Chondrocyte (in vitro differentiated cells): Measurements from ENCODE around the gene FAM43A. TPM values are rescaled to one million over a fixed set of nuclear protein-coding genes. Genes with fewer than 3 reads are reported as not detected.

Experiments used
- DNase-seq: peaks from one replicate; pipeline ENCODE4 v3.0.0; 2021; ENCODE audit warnings: mixed read lengths, low spot score
- H3K27ac Mint-ChIP-seq: one replicate; pipeline ENCODE4 v1.8.0; 2021; ENCODE audit warnings: mild to moderate bottlenecking, moderate library complexity, mixed read lengths; ENCODE audit not compliant: unreplicated experiment
- H3K27me3 Mint-ChIP-seq: 2 replicates; pipeline ENCODE4 v1.8.0; 2021; ENCODE audit warnings: low read depth, mixed read lengths
- H3K36me3 Mint-ChIP-seq: 2 replicates; pipeline ENCODE4 v1.8.0; 2021; ENCODE audit warnings: low read depth, mixed read lengths
- H3K4me1 Mint-ChIP-seq: 2 replicates; pipeline ENCODE4 v1.8.0; 2021; ENCODE audit warnings: low read depth, mild to moderate bottlenecking, mixed read lengths
- H3K4me3 Mint-ChIP-seq: one replicate; pipeline ENCODE4 v1.8.0; 2021; ENCODE audit warnings: mild to moderate bottlenecking, moderate library complexity, mixed read lengths; ENCODE audit not compliant: unreplicated experiment
- H3K9me3 Mint-ChIP-seq: 2 replicates; pipeline ENCODE4 v1.8.0; 2021; ENCODE audit warnings: low read depth, mixed read lengths
- CTCF ChIP-seq: fragments of 200-600 bp; sonication (generic); IDR thresholded peaks from 2 replicates; pipeline ENCODE4 v1.5.0; 2021; ENCODE audit warnings: antibody characterized with exemption, mild to moderate bottlenecking, moderate library complexity
- total RNA-seq: library from RNA; stranded (reverse); gene quantifications from 3 replicates; pipeline ENCODE4 v1.2.1, GENCODE V29; 2021

FAM43A gene
- total RNA-seq, 1 donor from 2014 or later: 25.3 TPM

DNA sequence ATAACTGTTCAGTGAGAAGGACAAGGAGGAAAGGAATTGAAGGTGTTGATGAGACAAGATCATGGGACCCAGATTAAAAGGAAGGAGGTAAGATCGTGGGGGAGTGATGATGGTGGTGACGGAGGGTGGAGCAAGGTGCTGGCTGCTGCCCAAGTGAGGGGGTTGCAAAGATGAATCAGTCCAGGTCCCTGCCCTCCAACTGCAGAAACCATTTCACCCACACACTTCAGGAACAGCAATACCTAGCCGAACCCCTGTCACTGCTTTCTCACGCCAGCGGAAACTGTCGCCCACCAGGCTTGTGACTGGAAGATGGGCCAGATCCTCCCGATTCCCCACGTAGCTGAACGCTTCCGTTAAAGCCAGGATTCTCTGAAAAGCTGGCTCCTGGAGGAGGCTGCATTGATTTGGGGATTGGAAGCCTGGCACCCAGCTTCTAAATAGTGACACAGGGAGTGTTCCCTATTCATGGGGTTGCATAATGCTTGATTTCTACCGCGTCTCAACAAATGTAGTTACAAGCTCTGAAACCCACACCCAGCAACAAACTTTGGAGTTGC, 10.5 kb upstream of the FAM43A start:
- H3K4me1 Mint-ChIP-seq: peaks cover 14% of the 10 kb centered on the region
- DNase-seq: no peak
- peaks cover 5% of the 10 kb centered on the region for H3K27me3 Mint-ChIP-seq
- no peaks in the 10 kb centered on the region for H3K36me3 Mint-ChIP-seq
- no peak for TF ChIP-seq CTCF
- no peak overlapping the region for H3K4me3 Mint-ChIP-seq
- H3K9me3 Mint-ChIP-seq: no peaks in the 10 kb centered on the region
- H3K27ac Mint-ChIP-seq: peak overlapping the region; percentile 38

DNA sequence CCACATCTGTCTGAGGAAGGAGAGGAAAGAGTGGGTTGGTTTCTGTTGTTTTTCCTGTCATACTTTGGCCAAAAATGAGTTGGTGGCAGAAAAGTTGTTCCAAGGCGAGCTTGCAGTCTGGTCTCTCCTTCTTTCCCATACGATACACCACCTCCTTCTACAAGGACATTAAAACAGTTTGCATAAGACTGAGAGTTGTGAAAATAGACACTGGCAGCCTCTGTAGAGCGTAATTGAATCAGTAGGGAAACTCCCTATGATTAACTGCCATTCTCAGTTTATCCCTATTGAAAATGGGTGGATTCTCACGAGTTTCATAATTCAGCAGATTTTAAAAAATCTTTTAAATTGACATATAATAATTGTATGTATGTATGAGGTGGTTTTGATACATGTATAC, 10.0 kb upstream of the FAM43A start:
- Mint-ChIP-seq H3K4me3 (no peak overlapping the region), H3K9me3 (no peaks in the 10 kb centered on the region), H3K4me1 (peaks cover 9% of the 10 kb centered on the region), H3K27me3 (peaks cover 5% of the 10 kb centered on the region), H3K36me3 (no peaks in the 10 kb centered on the region), H3K27ac (peak overlapping the region; percentile 38)
- DNase-seq: no peak
- no peak for TF ChIP-seq CTCF

DNA sequence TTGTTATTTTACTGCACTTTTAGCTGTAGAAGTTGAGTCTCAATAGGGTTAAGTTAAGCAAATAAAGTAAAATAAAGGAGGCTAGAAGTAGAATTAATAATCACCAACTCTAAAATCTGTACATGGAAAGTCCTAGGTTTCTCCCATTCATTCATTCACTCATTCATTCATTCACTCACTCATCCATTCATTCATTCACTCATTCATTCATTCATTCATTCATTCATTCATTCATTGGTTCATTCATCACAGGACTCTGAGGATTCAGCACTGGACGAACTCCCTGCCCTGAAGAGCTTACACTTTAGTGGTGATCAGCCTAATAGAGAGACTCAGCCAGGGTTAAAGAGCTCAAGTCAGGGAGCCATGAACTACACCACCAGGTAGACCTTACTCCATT, 9.2 kb upstream of the FAM43A start:
- no peak overlapping the region for H3K27ac Mint-ChIP-seq
- TF ChIP-seq CTCF: no peak
- peaks cover 7% of the 10 kb centered on the region for H3K27me3 Mint-ChIP-seq
- H3K36me3 Mint-ChIP-seq: no peaks in the 10 kb centered on the region
- H3K4me1 Mint-ChIP-seq: peaks cover 3% of the 10 kb centered on the region
- no peak overlapping the region for H3K4me3 Mint-ChIP-seq
- DNase-seq: no peak
- H3K9me3 Mint-ChIP-seq: no peaks in the 10 kb centered on the region

DNA sequence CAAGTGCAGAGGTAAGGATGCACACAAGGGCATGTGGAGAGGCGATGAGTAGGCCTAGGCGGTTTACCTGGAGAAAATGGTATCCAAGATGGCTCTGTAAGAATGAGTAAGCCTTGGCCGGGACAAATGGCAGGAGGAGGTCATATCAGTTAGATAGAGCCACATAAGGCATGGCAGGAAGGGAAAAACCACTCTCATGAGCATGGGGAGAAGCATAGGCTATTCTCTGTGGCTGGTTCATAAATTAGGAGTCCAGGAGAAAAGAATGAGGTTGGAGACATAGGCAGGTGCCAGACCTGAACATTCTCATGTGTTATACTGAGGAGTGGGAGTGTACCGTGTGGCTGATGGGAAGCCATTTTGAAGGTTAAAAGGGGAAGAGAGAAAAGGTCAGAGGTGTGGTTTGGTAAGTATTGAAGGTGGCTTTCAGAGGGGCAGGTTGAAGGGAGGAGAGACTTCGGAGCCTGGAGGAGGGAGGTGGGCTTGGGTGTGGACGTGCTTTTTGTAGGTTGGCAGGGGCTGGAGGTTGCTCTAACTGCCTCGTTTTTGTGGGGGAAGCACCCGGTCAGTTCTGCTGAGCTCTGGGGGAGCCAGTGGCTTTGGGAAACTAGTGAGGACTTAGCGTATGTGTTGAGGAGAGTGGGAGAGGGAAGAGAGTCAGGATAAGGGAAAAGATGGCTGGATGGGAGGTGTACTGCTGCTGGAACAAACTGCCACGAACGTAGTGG, 4.6 kb upstream of the FAM43A start:
- peaks cover 5% of the 10 kb centered on the region for H3K27me3 Mint-ChIP-seq
- H3K36me3 Mint-ChIP-seq: no peaks in the 10 kb centered on the region
- no peak for TF ChIP-seq CTCF
- H3K4me3 Mint-ChIP-seq: no peak overlapping the region
- H3K4me1 Mint-ChIP-seq: peaks cover 23% of the 10 kb centered on the region
- DNase-seq: no peak
- no peak overlapping the region for H3K27ac Mint-ChIP-seq
- no peaks in the 10 kb centered on the region for H3K9me3 Mint-ChIP-seq

- TF ChIP-seq CTCF: no peak
- Mint-ChIP-seq H3K27ac (no peak overlapping the region), H3K27me3 (peaks cover 3% of the 10 kb centered on the region), H3K9me3 (no peaks in the 10 kb centered on the region), H3K4me1 (peaks cover 23% of the 10 kb centered on the region), H3K36me3 (no peaks in the 10 kb centered on the region), H3K4me3 (no peak overlapping the region)
- no peak for DNase-seq
Observed at GRCh38 chr3:194682189-194682693, 3.4 kb upstream of the FAM43A start.
